Fibroblast of the aortic adventitia (primary cell): ENCODE data around the gene ITGB2. TPM values are rescaled to one million over a fixed set of nuclear protein-coding genes. Genes with fewer than 3 reads are reported as not detected.

Experiments used
- DNase-seq: peaks from one replicate; pipeline ENCODE4 v3.0.0-alpha.2; 2010; ENCODE audit warnings: low read depth
- H3K4me3 ChIP-seq: 2 replicates; pipeline ENCODE4 v1.5.1; 2011; ENCODE audit warnings: low read depth, mild to moderate bottlenecking, control low read depth, low read length, moderate library complexity
- CTCF ChIP-seq: IDR thresholded peaks from 2 replicates; pipeline ENCODE4 v1.5.1; 2011; ENCODE audit warnings: mild to moderate bottlenecking, low read length, control low read depth, inconsistent platforms; ENCODE audit not compliant: insufficient read depth
- total RNA-seq: library from RNA; depleted of rRNA; stranded (reverse); fragments of >200 nt; gene quantifications from 2 replicates; pipeline ENCODE4 v1.2.3, GENCODE V29; 2012; ENCODE audit warnings: low replicate concordance

ITGB2 gene
- total RNA-seq, 1 donor, result 0.09 TPM

- H3K4me3 ChIP-seq, result no peak overlapping the region
- TF ChIP-seq CTCF, result no peak
- no peak for DNase-seq
Measured at GRCh38 chr21:44836349-44836665, 84.4 kb downstream of the ITGB2 start.

Other genes starting within 250 kb of the ITGB2 start
- gene KRTAP12-1, start 238.7 kb downstream of the ITGB2 start, total RNA-seq, result not detected in 2 replicates
- not detected in 2 replicates for gene KRTAP10-12, start 223.7 kb downstream of the ITGB2 start, total RNA-seq
- 0.08 TPM in 1 of 2 replicates, not detected in the other for gene TSPEAR, start 209.3 kb downstream of the ITGB2 start, total RNA-seq
- gene UBE2G2, start 119.1 kb downstream of the ITGB2 start, total RNA-seq, result 64.2 and 96.3 TPM in 2 replicates
- 43.2 and 130 TPM in 2 replicates for gene SUMO3, start 102.8 kb downstream of the ITGB2 start, total RNA-seq
- 226 and 233 TPM in 2 replicates for gene PTTG1IP, start 47.2 kb downstream of the ITGB2 start, total RNA-seq
- 6.0 and 7.4 TPM in 2 replicates for gene SLX9, start 19.1 kb upstream of the ITGB2 start, total RNA-seq
- 2.1 and 7.0 TPM in 2 replicates for gene ADARB1, start 153.7 kb upstream of the ITGB2 start, total RNA-seq